C4-2B (cell line): ENCODE measurements around the gene XXYLT1.

ENCODE experiments used
- H3K27ac ChIP-seq: fragments of 450-650 bp; 2 replicates; pipeline ENCODE4 v1.5.1; 2017
- ZFX ChIP-seq: fragments of 450-650 bp; IDR thresholded peaks from 2 replicates; pipeline ENCODE4 v1.6.1; 2017
- TF ChIP-seq, protein P1 (sequence below): fragments of 450-650 bp; conservative IDR thresholded peaks from 2 replicates; pipeline ENCODE4 v1.5.1; 2017; ENCODE audit warnings: mild to moderate bottlenecking

XXYLT1 gene

DNA sequence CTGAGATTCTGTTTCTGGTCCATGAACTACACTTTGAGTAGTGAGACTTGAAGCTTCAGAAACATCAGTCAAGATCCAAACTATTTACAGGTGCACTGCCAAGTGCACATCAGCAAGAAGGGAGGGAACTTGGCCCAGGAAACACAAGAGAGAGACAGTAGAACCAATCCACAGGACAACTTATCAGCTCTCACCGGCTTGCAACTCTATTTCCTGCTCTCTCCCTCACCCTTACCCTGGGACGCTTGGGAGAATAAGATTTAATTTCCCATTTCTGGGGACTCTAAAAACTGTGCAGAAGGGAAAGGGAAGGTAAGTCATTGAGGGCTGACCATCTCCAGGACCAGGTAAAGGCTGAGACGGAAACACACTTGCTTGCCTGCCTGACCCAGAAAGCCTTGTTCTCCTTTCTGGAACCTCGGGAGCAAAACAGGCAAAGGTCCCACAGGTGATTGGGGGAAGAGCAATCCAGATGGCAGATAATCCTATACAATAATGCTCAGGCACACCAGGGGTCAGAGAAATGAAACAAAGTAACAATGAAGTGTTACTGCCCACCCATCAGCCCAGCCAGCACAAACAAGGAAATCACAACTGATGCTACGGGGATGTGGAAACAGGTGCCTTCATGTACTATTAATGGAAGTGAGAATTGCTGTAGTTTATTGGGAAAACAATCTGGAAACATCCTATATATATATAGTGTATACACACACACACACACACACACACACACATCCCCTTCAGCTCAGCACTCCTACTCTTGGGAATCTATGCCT is 154.4 kb downstream of the XXYLT1 start:
- no peak overlapping the region for H3K27ac ChIP-seq
- TF ChIP-seq ZFX = no peak
- TF ChIP-seq, protein P1, sequence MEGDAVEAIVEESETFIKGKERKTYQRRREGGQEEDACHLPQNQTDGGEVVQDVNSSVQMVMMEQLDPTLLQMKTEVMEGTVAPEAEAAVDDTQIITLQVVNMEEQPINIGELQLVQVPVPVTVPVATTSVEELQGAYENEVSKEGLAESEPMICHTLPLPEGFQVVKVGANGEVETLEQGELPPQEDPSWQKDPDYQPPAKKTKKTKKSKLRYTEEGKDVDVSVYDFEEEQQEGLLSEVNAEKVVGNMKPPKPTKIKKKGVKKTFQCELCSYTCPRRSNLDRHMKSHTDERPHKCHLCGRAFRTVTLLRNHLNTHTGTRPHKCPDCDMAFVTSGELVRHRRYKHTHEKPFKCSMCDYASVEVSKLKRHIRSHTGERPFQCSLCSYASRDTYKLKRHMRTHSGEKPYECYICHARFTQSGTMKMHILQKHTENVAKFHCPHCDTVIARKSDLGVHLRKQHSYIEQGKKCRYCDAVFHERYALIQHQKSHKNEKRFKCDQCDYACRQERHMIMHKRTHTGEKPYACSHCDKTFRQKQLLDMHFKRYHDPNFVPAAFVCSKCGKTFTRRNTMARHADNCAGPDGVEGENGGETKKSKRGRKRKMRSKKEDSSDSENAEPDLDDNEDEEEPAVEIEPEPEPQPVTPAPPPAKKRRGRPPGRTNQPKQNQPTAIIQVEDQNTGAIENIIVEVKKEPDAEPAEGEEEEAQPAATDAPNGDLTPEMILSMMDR = no peak

DNA sequence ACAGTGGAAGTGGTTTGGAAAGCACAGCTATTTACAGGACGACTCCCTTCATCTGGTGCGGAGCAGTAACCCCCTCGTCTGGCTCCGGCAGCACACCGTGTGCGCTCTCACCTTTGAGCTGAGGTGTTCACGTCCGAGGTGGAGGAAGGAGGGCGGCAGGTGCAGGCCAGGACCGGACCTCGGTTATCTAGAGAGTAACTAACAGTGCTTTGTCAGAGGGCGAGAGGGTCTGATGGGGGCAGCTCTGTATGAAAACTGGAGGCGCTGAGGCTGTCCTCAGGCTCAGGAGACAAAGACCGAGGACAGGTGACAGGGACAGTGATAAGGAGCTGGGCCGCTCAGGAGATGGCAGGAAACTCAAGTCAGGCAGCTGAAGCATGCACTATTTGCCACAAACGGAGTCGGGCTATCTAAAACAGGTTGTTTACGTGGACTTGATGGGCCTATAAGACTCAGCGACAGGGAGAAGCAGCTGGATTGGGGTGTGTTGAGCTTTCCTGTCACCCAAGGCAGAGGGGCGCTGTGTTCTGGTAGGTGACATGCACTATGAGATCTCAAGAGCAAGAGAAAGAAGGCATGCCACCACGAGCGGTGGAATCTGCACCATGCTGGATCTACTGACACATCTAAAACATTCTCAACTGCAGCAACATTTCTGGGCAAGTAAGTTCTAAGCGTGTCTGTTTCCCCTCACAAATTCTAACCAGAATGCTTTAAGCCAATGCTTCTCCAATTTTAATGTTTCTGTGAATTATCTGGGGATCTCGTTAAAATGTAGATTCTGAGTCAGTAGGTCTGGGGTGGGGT is 155.2 kb downstream of the XXYLT1 start:
- no peak overlapping the region for H3K27ac ChIP-seq
- no peak for TF ChIP-seq ZFX
- TF ChIP-seq, protein P1 = no peak

DNA sequence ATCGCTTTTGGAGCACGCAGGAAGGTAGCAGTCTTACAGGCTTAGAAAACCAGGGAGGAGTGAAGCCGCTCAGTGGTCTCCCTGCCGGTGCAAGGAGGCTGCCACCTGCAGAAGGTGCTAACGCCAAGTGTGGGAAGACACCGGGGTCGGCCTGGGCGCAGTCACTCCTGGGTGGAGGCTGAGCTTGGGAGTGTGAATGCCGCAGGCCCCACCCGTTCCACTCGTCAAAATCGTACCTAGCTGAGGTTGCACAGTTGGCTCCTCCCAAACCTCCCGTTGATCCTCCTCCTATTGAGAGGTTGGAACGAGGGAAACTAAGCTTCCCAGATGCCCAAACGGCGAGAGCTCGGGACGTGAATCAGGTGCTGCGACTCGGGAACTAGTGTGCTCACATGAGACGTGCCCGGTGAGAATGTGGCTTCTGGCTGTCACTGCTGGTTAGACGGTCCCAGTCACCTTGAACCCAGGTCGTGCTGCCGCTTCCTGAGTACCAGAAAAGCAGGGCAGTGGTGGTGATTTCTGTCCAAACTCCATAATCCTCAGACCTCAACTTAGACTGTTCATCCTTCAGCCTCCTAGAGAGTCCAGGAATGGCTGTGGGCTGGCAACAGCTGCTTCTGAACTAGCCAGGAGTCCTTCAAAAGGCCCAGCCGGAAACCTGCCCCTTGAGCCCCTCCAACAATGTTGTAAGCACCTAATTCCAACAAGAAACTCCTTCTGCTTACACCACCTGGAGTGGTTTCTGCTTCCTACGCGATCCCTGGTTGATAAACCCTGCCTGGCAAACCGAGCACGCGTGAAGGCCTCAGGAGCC is 156.0 kb downstream of the XXYLT1 start:
- TF ChIP-seq, protein P1 = no peak
- TF ChIP-seq ZFX = no peak
- no peak overlapping the region for H3K27ac ChIP-seq

DNA sequence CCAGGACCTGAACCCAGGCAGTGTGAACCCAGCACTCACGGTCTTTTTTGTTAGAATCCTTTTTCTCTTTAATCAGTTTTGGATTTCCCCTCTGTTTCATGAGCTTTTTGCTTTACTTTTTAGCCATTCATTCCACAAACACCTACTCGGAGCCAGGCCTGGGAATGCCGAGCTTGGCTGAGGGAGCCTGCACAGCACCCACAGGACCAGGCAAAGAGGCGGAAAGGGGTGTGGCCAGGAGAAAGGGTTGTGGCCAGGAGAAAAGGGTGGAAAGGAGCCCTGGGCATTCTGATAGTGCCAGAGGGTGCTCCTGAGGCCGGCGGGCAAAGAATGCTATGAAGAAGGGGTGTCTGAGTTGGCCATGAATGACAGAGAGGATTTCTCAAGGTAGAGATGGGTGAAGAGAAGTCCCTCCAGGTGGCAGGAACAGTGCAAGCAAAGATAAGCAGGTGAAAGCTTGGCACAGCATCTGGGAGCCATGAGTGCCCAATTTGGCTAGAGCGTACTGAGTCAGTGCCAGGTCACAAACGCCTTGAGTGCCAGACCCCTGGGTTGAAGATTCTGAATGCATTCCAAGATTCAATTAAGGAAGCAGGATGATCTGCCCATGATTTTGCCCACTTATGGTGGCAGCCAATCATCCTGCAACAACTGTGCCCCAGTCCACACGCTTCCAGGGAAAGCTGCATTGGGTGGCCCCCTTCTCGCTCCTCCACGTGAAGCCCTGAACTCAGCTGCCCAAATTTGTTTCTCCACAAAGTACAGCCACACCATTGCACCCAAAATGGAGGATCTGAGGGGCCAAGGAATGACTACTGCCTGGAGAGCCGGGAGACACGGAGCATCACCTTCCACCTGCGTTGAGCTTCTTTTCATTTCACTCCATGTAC is 157.2 kb downstream of the XXYLT1 start:
- no peak overlapping the region for H3K27ac ChIP-seq
- TF ChIP-seq ZFX = no peak
- TF ChIP-seq, protein P1 = no peak

DNA sequence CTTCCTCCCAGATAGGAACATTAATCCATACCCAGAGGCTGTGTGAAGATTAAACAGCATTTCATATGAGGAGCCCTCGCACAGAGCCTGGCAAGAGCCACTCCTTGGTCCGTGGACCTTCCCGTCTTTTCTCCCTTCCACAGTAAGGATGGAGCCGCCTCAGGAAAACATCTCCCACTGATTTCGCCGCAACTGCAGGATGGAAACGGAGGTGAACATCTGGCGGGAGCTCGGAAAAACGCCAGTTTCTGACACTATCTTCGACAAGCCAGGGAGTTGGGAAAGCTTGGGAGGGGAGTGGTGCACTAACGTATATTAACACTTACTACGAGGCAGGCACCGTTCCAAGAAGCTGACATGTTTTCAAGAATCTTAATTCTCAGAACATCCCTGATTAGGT is 157.9 kb downstream of the XXYLT1 start:
- no peak for TF ChIP-seq ZFX
- TF ChIP-seq, protein P1 = no peak
- no peak overlapping the region for H3K27ac ChIP-seq

DNA sequence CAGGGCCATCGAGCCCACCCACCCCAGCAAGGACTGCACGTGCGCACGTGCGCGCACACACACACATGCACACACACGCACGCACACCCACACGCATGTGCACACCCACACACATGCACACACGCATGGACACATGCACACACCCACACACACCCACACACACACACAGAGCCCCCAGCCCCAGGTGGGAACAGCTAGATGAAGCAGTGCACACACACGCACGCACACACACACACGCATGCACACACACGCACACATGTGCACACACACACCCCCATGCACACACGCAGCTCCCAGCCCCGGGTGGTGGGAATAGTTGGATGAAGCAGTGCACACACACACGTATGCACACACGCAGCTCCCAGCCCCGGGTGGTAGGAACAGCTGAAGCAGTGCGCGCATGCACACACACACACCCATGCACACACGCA is 158.6 kb downstream of the XXYLT1 start:
- TF ChIP-seq ZFX = no peak
- TF ChIP-seq, protein P1 = no peak
- H3K27ac ChIP-seq = no peak overlapping the region
